ENCODE measurements around the gene JAKMIP3. TPM values are rescaled to one million over a fixed set of nuclear protein-coding genes. Genes with fewer than 3 reads are reported as not detected.

The JAKMIP3 gene
- total and polyA plus RNA-seq, 9 of the 15 experiments (the other 6 are each of a cell fraction or from before 2014, with no cell fraction given): 0.04 TPM; not detected in 8

GRCh38 chr10:132075909-132076577 lies 10.3 kb downstream of the JAKMIP3 start:
- Histone ChIP-seq H3K27ac (ENCODE audit: extremely low read depth, low read depth, low read length) (no peak overlapping the region), H2AFZ (ENCODE audit: low read depth, low read length) (no peak overlapping the region; the same call in 1 of the 2 replicates), H3K9ac (ENCODE audit: insufficient read depth in 1 of 2, low read depth in 2 of 2, low read length in 2 of 2) (no peak overlapping the region), H3K9me3 (replicated peaks; ENCODE audit: control insufficient read depth, insufficient read depth, low read depth, low read length) (no peaks in the 10 kb centered on the region), H3K4me3 (no peak overlapping the region), H4K20me1 (replicated peaks; ENCODE audit: control insufficient read depth, insufficient read depth, low read length) (no peaks in the 10 kb centered on the region), H3K9me1 (ENCODE audit: control insufficient read depth, insufficient read depth, low read length) (no peaks in the 10 kb centered on the region), H3K4me1 (replicated peaks in 1 of 2; ENCODE audit: control insufficient read depth in 2 of 2, insufficient read depth in 2 of 2, low read length in 2 of 2) (peaks cover 0 to 11% of the 10 kb centered on the region in 2 experiments; a peak in 2 of 5 replicates), H3K36me3 (ENCODE audit: control insufficient read depth, insufficient read depth, low read length) (no peaks in the 10 kb centered on the region), H3K79me2 (ENCODE audit: control insufficient read depth, insufficient read depth, low read length) (no peaks in the 10 kb centered on the region), H3K27me3 (ENCODE audit: control insufficient read depth in 2 of 2, insufficient read depth in 2 of 2, low read length in 2 of 2) (peaks cover 2 to 14% of the 10 kb centered on the region in 2 experiments; a peak in 3 of 5 replicates), H3K4me2 (ENCODE audit: insufficient read depth, low read length) (no peak overlapping the region)
- BruUV-seq (replicated peaks): no TSS peak
- 9% methylated on average over 17 of the region's 17 CpGs for WGBS (ENCODE audit: insufficient coverage, low coverage, missing lambda C conversion rate)
- CTCF ChIA-PET (ENCODE audit: low intra/inter-chr PET ratio): no interaction called here
- FAIRE-seq (no peak), ATAC-seq (no peak), DNase-seq (ENCODE audit: extremely low read depth in 1 of 4, low spot score in 3 of 4) (no peak)
- intact Hi-C loops (cut with micrococcal nuclease) (no loop called here), in situ Hi-C loops (cut with MboI) (no loop called here)
- POLR2A ChIA-PET: no interaction called here
- no peak for TF ChIP-seq ILK (tag; IDR thresholded peaks at IDR 0.05; ENCODE audit: borderline replicate concordance, low read depth)
- no peak for TF ChIP-seq ZNF280A (IDR thresholded peaks at IDR 0.05; ENCODE audit: low read depth, partially characterized antibody)
- peak; percentile 40; the same call in 1 of the 2 replicates for TF ChIP-seq L3MBTL2 (IDR thresholded peaks at IDR 0.05)
- no peak for TF ChIP-seq IFI16 (CRISPR knock-in tag; IDR thresholded peaks at IDR 0.05)
- TF ChIP-seq ZBTB17 (CRISPR knock-in tag; IDR thresholded peaks at IDR 0.05): no peak
- no peak for TF ChIP-seq SMARCC2 (IDR thresholded peaks at IDR 0.05; ENCODE audit: low read depth)
- peak; percentile 57; the same call in 1 of the 2 replicates for TF ChIP-seq SPI1 (IDR thresholded peaks at IDR 0.05; ENCODE audit: borderline replicate concordance, low read depth, low read length)
- TF ChIP-seq PBX2 (CRISPR knock-in tag; IDR thresholded peaks at IDR 0.05; ENCODE audit: low read depth): no peak
- no peak for TF ChIP-seq PBX2 (tag; conservative IDR thresholded peaks at IDR 0.05; ENCODE audit: low read depth)
- TF ChIP-seq NR2C2 (CRISPR knock-in tag; IDR thresholded peaks at IDR 0.05): no peak
- peak; percentile 35; the same call in 1 of the 2 replicates for TF ChIP-seq NR2C2 (tag; IDR thresholded peaks at IDR 0.05)
- no peak for TF ChIP-seq HNRNPUL1 (IDR thresholded peaks at IDR 0.05; ENCODE audit: low read length)
- TF ChIP-seq ATF2 (CRISPR knock-in tag; IDR thresholded peaks at IDR 0.05): no peak
- TF ChIP-seq ZNF589 (CRISPR knock-in tag; IDR thresholded peaks at IDR 0.05; ENCODE audit: low read depth): no peak
- no peak for TF ChIP-seq POLR2G (IDR thresholded peaks at IDR 0.05; ENCODE audit: low read depth, low read length)

All from K562 (cell line).